GM19238 (cell line): Measurements from ENCODE around the gene STRIP1.
A peak's percentile ranks its signal among the peaks of the same experiment; 100 is the strongest.

Experiments
- DNase-seq: peaks from one replicate; pipeline ENCODE4 v3.0.0; 2011; ENCODE audit warnings: low spot score; ENCODE audit not compliant: insufficient read length

Gene STRIP1

DNA sequence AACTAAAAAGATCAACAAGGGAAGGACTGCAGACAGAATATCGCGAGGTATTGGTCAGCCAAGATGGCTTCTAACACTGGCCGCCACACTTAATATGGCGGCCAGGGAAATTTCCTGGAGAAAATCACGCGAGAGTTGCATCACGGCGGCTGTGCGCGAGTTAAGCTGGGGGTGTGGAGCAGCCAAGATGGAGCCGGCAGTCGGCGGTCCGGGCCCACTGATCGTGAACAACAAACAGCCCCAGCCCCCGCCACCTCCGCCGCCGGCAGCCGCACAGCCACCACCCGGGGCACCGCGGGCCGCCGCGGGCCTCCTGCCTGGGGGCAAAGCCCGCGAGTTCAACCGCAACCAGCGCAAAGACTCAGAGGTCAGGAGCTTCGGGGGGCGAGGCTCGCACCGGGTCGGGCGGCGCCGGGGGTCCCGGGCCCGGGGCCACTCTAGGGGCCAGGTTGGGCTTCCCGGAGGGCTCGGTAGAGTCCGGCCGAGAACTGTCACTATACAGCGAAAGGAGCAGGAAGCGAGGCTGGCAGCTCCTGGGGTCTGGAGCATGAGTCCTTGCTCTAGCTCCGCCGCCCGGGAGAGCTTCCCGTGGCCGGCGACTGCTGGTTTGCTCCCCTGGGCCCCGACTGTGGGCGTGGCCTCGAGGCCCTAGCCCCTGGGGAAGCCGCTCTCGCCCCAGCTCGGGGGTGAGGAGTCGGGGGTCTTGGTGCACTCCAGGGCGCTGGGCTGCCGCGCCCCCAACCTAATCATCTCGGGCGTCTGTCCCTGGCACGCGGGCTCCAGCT is at the start of gene STRIP1:
TSS of gene STRIP1 (plus strand) at position 174 of the 785 bp plus-strand sequence. CDS start at position 188, 14 bp downstream.
- DNase-seq: peak; percentile 77

DNA sequence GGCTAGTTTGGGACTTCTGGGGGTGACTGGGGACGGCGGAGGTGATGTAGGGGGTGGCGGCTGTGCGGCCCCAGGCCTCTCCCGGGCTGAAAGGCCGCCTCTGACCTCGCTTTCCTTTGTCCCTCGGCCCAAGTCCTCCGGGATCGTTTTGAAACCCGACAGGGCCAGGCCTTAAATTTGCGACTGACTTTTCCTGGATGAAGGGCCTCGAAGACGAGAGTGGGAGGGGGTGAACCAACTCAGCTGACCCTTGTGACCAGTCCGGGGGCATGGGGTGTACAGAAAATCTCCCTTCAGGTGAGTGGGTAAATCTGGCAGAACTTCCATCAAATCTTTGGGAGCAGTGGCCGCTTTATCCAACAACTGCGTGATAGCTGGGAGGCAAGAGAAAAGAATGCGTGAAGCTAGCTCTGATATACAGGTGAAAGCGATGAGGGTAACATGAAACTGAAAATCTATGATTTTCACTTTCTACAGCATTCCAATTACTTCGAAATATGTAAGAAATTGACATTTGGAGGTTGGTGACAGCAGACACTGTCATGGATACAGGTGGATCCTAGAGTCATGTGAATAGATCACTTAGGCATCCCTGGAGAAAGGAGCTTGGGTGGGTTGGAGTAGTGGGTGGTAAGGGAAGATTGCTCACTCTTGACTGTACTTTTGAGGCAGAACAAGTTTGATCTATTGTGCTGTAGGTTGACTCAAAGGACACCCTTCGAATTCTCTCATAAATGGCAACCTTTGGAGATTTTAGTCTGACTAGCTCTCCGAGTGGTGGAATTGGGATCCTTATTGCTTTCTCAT is 49.0 kb upstream of the STRIP1 start:
- DNase-seq: no peak

DNA sequence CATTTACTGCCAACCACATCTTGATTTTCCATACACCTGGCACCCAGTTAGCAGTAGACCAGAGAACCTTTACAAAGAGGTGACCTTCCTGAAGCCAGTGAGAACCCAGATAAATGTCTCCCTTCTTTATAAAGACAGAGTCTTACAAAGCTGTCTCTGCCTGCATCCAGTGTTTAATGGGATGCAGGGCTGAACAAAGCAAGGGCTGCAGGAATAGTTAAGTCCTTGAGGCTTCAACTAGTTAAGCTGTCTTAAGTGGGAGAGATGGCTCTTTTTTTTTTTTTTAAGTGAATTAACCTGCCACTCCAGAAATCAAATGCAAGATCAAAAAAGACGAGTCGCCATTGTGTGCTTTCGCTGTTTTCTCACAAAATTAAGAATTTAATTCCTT is 48.4 kb upstream of the STRIP1 start:
- no peak for DNase-seq

DNA sequence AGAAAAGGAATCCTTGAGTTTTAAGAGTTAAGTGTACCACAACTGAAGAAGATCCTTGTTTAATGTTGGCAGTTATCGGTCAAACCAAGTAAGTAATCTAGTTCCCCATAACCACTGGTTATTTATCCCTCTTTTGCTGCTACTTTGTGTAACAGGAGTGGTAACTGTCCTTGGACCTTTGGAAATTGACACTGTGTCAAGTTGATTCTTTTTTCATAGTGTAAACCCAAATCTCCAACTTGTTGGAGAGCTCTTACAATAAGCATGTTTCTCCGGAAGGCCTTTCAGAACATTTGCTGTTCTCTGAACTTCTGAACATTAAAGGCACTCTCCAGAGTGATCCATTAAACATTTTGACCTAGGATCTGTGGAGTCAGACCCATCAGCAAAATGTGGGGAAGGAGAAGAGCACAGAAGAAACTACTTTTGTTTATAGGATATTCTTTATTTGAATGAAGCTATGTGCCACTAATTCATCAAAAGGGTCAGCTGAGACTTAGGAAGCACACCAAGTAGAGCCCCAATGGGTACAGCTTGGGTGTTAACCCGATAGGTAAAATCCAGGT is 46.0 kb upstream of the STRIP1 start:
- DNase-seq: no peak

DNA sequence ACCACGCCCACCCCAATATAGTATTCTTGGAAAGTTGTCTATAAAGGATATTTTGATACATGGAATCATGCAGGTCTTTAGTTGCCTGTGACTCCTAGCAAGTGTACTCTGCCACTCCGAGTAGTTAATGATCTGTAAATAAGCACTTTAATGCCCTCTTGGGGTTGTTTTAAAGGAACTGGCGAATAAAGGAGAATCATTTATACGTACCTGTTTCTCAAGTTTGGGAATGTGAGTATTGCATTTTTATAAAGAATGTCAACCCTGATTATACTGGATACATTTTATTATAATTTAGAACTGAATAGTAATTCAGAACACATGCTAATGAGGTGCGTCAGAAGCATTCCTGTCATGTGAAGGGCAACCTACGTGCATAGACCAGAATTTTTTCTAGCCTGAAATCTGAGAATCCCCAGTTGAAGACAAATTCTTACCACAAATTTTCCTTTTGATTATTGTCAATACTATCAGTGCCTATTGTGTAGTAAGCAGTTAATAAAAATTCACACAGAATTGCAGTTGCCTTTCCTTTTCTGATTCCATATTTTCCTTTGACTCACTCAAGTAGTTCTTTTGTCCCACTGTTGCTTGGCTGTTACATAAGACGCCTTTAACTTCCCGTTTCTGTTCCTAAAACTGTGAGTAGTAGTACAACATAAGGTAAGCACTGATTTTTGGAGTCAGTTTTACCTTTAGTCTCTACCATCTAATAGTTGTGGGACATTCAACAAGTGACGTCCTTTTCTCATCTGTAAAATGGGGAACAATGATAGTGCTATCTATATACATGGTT is 44.7 kb upstream of the STRIP1 start:
- no peak for DNase-seq

GRCh38 chr1:109990302-109990653 is 44.1 kb upstream of the STRIP1 start:
- DNase-seq: no peak

DNA sequence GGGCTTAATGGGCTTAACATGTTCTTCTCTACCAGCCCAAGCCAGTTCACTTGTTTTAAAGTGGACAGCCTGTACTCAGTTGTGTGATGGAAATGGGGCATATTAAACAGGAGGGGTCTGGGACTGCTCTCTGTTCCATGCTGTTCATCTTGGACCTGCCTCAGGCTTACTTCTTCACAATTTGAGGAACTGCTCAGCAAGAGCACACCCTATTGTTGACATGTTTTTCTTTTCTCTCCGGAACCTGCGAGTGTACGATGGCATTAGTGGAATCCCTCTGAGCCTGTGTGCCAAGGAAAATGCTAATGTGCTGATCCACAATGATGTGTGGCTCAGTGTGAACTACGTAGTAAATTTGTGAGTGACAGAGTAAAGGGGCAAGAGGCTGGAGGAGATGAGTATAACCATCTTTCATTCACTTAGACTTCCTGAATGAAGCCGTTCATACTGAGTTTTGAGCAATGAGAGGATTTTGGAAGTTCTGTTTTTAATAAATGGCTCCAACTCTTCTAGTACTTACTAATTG is 43.0 kb upstream of the STRIP1 start:
- no peak for DNase-seq

- no peak for DNase-seq
These were observed 40.5 kb upstream of the STRIP1 start for GRCh38 chr1:109993885-109994284.

DNA sequence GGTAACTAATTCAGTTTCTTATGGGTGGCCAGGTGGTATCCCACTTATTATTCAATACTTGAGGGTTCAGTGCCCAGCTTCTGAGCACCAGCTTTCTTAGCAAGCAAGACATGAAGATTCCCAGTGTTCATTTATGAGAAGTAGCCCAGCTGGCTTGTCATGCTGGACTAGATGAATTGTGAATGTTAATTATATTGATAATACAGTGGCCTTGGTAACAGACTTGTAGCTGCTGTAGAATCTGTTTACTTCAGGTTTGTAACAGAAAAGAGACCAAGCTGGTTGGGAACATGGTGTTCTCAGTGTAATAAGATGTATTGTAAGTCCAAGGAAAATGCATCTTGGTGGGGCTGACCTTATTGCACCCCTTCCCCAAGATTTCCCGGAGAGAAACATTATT is 39.8 kb upstream of the STRIP1 start:
- DNase-seq: no peak

- no peak for DNase-seq
These were observed 38.9 kb upstream of the STRIP1 start for GRCh38 chr1:109995536-109995935.

DNA sequence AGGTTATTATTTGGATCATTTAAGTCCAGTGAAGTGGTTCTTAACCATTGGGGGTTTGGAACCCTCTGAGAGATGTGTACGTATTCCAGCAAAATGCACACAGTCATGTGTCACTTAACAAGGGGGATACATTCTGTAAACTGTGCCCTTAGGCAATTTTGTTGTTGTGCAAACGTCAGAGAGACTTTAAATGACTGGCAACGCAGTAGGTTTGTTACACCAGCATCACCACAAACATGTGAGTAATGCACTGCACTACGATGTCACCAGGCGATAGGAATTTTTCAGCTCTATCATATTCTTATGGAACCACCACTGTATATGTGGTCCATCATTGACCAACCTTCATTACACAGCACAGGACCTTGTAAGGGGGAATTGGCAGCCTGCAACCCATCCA is 37.9 kb upstream of the STRIP1 start:
- DNase-seq: no peak

- no peak for DNase-seq
These were observed 37.1 kb upstream of the STRIP1 start for GRCh38 chr1:109997204-109997866.

DNA sequence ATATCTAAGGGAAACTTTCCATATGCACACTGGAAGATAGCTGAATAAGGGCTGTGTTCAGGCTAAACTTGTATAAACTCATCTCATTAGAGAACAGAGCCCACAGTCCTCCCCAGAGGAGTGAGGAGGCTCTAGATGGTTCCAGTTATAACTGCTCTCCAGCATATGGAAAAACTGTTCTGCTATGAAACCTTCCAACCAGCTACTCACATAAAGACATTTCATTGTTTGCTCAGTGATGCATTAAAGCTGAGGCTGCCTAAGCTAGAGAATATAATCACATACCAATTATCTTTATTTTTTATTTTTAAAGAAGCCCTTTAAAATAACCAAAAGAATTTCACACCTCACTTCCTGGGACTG is 36.6 kb upstream of the STRIP1 start:
- DNase-seq: no peak

DNA sequence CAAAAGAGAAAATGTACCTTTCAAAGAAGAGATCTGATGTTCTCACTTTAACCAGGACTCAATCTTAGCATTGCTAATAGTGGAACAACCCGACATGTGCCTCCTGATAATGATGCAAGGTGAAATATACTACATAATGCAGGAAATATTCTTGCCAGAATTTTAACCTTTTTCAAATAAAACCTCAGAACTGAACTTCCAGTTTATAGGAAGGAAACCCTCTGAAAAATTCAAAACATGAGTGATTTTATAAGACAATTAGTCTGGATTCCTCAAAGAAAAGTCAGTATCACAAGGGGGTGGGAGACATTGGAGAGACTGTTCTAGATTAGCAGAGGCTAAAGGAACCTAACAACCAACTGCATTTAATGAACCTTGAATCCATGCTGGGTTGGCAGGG is 31.7 kb upstream of the STRIP1 start:
- DNase-seq: no peak

- peak; percentile 18 for DNase-seq
These were observed 30.5 kb upstream of the STRIP1 start for GRCh38 chr1:110003747-110004428.

DNA sequence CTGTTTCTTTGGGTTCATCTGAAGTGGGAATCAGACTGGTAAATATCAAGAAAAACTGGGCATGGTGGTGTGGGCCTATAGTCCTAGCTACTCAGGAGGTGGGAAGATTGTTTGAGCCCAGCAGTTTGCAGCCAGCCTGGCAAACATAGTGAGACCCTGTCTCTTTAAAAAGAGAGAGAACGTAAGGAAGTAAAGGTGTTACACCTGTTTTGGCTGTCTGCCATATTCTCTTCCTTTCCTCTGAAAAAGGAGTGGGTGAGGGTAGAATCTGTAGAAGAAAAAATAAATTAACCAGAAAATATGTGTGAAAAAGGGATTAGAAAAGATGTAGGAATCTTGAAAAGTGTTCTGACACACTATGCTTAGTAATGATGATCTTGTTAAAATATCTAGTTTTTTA is 29.8 kb upstream of the STRIP1 start:
- no peak for DNase-seq

- no peak for DNase-seq
These were observed 28.5 kb upstream of the STRIP1 start for GRCh38 chr1:110005971-110006370.

DNA sequence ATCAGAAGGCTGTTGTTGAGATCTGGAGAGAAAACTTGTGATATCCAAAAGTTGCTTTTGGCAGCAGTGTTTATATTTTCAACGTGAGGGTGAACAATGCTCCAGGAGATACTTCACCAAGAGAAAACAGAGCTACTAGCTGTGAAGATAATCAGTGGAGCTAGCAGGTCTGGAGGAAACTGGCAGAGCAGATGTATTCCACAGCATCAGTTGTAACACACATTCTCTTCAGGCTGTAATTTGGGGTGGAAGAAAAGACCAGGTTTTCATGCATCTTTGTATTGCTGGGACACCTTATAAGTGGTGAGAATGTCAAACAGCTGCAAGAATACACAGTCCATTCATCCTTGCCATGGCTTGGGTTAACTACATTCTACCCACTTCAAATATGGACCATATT is 27.9 kb upstream of the STRIP1 start:
- no peak for DNase-seq

DNA sequence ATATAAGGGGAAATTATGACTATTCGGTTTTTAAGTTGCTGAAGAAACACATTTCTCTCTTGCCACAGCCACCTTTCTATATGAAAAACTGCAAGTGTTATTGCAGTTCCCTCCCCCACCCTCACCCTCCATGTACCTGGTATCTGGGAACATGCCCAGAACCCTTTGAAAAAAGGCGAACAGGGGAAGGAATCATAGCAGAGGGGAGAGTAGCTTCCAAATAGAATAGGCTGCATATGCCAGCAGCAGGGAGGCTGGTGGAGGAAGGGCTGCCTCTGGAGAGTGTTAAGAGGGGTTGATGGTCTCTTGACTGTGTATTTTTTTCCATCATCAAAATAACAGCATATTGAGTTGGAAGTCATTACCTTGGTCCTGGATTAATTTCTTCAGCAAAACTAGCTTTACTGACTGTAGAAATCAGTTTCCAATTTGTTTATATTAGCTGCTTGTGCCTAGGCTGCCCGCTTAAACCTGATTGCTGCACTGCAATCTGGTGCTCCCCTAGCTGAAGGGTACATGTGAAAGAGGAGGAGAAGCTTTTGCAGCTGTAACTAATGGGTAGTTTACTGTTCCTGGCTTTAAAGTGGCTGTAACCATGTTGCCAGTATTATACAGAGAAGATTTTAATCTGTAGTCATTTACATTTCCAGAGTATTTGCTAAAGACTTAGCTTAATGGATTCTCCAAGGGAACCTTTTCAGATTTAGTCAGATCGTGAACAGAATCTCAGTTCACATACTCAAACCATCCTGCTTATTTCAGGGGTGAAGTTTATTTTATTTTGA is 27.2 kb upstream of the STRIP1 start:
- no peak for DNase-seq
